GOT3 (cell line): ENCODE results near the gene CCNJ.
"Not testable (repeated sequence)": the region's sequence is repeated elsewhere in the genome, so short reads cannot be mapped to it uniquely, and the experiment has no call there.

Experiments
- DNase-seq: peaks from one replicate; lab custom pipeline; 2025; ENCODE audit warnings: mixed read lengths; lab: John Stamatoyannopoulos, UW

CCNJ gene, protein sequence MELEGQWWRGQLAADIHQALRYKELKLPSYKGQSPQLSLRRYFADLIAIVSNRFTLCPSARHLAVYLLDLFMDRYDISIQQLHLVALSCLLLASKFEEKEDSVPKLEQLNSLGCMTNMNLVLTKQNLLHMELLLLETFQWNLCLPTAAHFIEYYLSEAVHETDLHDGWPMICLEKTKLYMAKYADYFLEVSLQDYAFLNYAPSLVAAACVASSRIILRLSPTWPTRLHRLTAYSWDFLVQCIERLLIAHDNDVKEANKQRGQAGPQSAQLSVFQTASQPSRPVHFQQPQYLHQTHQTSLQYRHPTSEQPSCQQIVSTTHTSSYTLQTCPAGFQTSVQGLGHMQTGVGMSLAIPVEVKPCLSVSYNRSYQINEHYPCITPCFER

DNA sequence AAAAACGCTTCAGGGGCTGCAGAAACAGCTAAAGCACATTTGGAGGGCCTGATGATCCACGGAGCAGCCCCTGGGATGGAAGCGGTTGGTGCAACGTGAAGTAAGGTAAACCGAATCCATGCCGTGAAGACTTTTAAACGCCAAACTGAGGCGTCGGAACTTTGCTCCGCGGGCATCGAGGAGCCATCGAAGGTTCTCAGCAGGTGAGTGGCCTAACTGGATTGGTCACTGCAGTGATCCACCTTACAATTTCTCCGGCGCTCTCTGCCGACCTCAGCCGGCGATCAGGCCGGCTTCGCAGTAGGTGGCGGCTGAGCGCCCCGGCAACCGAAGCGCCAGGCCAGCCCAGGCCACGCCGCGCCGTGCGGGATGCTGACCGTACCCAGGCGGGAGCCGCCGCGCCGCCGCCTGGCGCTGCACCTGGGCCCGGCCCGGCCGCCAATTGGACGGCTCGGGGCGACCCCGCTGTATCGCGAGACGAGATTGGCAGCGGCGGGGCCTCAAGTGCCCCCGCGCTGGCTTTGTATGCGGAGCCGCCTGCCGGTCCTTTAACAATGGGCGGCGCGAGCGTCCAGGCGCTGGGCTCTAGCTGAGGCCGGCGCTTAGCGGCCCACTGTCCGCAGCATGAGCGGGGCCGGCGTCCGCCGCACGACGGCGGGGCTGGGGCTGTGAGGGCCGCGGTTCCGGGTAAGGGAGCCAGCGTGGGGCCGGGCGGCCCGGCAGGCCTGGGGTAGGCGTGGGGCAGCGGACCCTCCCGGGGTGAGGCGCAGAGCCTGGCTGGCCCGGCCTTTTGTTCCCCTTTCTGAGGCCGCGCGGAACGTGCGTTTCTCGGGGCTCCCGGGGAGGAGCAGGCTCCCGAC is at the start of gene CCNJ:
CCNJ (plus strand) TSS at position 551 of the 860 bp plus-strand sequence. CDS start 811 bp downstream, outside the sequence.
- DNase-seq = peak; percentile 58

DNA sequence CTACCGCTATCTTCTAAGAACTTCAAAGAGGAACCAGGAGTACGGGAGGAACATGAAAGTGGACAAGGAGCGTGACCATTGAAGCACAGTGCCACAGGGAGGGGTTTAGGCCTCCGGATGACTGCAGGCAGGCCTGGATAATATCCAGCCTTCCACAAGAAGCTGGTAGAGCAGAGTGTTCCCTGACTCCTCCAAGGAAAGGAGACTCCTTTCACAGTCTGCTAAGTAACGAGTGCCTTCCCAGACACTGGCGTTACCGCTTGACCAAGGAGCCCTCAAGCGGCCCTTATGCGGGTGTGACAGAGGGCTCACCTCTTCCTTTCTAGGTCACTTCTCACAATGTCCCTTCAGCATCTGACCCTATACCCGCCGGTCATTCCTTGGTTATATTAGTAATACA is 49.0 kb upstream of the CCNJ start:
- DNase-seq = not testable (repeated sequence)

DNA sequence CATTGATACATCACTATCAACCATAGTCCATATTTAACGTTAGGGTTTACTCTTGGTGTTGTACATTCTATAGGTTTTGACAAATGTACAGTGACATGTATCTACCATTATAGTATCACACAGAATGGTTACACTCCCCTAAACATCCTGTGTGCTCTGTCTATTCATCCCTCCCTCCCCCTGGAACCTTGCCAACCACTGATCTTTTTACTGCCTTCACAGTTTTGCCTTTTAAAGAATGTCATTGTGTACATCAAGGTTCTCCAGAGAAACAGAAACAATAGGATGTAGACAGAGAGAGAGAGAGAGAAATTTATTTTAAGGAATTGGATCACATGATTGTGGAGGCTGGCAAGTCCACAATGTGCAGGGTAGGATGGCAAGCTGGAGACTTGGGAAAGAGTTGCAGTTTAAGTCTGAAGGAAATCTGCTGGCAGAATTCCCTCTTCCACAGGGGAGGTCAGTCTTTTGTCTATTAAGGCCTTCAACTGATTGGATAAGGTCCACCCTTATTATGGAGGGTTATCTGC is 45.1 kb upstream of the CCNJ start:
- DNase-seq = no peak

- DNase-seq = no peak
Observed at GRCh38 chr10:96013956-96014355, 29.4 kb upstream of the CCNJ start.

DNA sequence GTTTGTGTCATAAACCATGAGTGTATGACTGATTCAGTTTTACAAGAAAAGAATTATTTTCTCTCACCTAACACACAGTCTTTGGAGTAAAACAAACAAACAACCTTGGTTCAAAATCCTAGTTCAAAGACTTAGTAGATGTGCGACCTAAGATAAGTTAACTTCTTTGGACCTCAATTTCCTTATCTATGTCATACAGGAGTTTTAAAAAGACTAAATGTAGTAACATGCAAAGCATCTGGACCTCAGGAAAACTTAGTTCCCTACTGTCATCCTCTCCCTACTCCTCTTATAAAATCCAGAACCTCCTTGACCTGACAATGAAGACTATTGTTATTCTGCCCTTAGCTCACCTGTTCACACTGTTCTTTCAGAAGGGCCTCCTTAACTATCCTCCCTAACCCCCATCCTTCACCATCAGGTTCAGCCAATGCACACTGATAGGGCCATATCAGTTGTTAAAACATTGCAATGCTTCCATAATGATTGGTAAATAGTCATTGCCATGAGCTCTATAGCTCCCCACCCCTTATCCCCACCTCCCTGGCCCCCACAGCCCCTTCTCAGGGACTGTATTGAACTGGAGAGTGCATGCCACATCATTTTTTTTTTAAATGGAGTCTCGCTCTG is 28.8 kb upstream of the CCNJ start:
- DNase-seq = no peak

DNA sequence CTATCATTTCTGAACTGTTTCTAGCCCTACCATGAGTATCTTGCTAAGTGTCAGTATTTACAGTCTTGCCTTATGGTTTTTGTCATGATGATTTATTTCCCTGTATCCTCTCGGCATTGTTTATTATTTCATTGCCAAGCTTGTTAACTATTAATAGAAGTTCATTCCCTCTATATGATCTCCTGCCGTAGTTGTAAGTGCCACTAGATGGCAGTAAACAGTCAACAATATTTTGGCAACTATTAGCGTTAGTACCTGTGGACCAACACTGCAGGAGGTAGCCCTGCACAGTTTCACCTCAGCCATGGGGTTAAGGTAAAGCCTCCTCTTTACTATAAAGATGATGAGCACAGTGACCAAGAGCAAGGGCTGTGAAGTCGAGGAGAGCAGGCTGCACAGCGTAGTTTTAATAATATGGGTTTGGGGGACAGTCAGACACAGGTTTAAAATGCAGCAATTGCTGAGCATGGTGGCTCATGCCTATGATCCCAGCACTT is 26.1 kb upstream of the CCNJ start:
- no peak for DNase-seq

- DNase-seq = no peak
Observed at GRCh38 chr10:96021332-96021731, 22.1 kb upstream of the CCNJ start.

DNA sequence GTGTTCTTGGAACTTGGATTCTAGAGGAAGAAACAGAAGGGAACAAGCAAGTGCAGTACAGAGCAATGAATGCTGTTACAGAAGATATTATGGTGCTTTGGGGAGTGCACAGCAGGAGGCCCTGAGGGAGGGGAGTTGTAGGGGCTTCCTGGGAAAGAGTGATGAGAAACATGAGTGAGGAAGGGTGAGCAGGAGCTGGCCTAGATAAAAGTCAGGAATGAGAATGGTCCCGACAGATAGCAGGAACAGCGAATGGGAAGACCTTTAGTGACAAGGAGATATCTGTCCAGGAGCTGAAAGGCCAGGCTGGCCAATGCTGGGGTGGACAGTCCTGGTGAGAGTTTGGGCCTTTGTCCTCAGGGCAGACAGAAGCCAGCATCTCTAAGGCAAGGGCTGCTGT is 20.6 kb upstream of the CCNJ start:
- no peak for DNase-seq

GRCh38 chr10:96023168-96023567 is 20.2 kb upstream of the CCNJ start:
- no peak for DNase-seq

DNA sequence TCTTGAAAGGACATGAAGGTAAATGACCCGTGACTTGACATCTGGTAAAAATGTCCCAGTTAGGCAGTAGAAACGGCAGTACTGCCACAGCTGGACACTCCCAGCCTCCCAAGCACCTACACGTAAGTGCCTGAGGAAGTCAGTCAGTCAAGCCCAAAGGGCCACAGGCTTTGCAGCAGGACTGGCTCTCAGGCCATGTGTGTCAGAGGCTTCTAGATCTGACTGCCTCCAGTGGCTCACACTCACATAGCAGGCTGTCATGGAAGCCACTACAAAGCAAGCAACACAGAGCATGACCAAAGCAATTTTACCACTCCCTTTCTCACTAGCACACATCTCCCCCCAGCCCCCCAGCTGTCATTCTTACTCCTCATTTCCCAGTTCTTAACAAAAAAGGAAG is 17.8 kb upstream of the CCNJ start:
- no peak for DNase-seq

- no peak for DNase-seq
Observed at GRCh38 chr10:96034625-96035024, 8.8 kb upstream of the CCNJ start.

DNA sequence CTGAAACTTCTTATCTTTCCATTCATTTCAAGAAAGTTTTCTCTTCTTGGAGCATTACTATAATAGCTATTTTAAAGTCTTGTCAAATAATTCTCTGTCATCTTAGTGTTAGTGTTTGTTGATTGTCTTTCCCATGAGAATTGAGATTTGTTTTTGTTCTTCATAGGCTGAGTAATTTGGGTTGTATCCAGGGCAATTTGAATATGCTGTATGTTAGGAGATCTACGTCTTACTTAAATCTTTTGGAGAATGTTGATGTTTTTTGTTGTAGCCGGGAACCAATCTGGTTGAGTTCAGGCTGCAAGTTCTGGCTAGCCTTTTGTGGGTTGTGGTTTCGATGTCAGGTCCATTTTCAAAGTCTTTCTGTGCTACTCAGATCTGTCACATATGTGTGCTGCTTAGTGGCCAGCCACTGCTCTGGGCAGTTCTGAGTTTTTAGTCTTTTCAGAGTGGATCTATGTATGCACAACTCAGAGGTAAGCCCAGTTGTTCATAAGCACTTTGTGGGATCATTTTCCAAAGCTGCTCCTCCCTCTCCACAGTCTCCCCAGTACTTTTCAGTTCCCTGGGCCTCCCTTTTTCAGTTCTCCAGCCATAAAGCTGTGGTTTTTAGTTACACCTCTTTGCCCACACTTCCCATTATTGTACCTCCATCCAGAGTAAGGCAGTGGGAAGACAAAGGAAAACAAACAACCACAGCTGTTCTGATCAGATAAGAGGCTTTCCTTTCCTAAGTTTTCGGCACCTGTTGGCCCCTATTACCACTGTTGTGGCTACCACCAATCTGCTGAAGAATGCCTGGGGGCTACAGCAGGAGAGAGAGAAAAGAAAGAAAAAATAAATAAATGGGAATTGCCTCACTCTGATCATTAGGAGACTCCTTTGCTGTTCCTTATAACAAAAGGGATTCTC is 4.7 kb upstream of the CCNJ start:
- DNase-seq = no peak

GRCh38 chr10:96041146-96041545 is 2.2 kb upstream of the CCNJ start:
- no peak for DNase-seq

DNA sequence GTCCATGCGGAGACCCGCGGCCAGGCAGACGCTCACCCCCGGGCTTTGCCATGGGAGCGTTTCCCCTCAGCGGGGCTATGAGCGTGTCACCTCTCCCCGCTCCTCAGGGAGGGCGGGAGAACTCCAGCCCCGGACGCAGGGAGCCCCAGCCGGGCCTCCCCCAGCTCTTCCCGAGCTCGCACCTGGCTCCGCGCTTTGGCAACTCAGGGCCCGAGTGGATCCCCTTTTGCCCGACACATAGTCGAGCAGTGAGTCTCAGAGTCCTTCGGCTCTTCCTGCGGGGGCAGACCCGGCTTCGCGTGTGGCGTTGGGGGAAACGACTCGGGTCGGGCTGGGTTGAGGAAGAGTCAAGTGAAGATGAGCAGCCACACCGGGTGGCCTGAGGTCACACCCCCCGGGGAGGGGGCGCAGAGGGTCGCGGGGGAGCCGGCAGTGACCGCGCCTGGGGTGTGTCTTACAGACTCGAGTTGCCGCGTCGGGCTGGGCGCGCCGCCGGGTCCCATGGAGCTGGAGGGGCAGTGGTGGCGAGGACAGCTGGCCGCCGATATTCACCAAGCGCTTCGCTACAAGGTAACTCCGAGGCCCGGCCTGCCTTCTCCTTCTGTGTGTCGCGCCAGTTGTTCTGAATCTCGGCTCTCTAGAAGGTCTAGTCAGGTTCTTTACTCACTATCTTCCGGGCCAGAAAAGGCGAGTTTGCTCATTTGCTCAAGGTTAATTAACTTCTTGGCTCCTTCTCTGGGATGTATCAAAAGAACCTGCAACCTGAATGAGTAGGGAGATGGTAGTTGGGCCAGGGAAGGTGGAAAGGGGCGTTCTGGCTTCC is 721 bp downstream of the CCNJ start:
- no peak for DNase-seq

DNA sequence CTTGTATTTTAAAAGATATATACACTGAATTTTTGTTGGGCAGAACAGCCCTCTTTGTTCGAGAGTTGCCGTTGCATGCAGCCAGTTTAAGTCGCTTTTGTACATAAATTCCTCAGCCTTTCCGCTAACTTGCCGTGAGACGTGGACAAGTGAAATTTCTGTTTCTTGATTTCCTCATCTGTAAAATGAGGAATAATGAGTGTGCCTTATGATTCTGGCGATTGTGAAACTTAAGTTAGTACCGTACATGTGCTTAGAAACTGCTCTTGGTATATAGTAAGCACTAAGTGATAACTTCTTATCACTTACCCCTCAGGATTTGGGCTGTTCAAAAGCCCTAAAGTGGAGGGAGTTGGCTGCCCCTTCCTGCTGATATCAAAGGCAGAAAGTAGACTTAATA is 1.4 kb downstream of the CCNJ start:
- DNase-seq = no peak

- no peak for DNase-seq
Observed at GRCh38 chr10:96046546-96046945, 3.2 kb downstream of the CCNJ start.

- no peak for DNase-seq
Observed at GRCh38 chr10:96047004-96047649, 3.7 kb downstream of the CCNJ start.

DNA sequence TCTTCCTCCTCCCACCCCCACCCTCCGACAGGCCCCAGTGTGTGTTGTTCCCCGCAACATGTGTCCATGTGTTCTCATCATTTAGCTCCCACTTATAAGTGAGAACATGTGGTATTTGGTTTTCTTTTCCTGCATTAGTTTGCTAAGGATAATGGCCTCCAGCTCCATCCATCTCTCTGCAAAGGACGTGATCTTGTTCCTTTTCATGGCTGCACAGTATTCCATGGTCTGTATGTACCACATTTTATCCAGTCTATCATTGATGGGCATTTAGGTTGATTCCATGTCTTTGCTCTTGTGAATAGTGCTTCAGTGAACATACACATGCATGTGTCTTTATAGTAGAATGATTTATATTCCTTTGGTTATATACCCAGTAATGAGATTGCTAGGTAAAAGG is 4.5 kb downstream of the CCNJ start:
- not testable (repeated sequence) for DNase-seq

DNA sequence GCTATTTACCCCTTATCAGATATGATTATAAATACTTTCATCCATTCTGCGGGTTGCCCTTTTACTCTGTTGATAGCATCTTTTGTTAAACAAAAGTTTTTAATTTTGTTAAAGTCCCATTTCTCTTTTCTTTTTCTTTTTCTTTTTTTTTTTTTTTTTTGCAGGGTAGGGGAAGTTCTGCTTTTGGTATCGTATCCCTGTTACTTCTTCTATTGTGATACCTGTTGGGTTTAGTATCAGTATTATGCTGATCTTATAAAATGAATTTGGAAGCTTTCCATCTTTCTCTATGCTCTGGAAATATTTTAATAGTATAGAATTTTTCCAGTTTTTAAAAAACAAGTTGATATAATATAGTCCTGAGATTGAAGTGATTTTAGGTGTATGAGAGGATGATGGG is 6.0 kb downstream of the CCNJ start:
- DNase-seq = no peak

DNA sequence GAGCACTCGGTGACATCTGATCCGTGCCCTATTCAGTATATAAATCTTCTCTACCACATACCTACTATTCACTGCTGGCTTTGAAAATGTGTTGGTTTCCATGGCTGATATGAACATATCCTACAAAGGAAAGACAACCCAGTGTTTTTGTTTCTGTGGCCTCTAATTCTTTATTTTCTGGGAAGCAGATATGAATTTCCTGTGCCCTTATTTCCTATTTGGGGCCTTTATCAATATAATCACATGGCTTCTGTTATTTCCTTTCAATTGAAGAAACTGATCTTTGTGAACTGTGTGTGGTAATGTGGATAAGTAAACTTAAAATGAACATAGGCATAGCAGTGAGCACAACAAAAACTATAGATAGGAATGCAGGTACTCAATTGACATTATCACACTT is 10.6 kb downstream of the CCNJ start:
- no peak for DNase-seq
